GM23338 (cell line): ENCODE measurements around the gene SURF4. TPM values are rescaled to one million over a fixed set of nuclear protein-coding genes. Genes with fewer than 3 reads are reported as not detected.

ENCODE experiments used
- ATAC-seq: fragments of 200-7000 bp; cut with Tn5 transposase; 3 replicates; pipeline ENCODE4 v1.9.1; 2020
- DNase-seq: peaks from one replicate; pipeline ENCODE4 v3.0.0-alpha.2; 2015; ENCODE audit warnings: low spot score
- H2AFZ ChIP-seq: fragments of 200-600 bp; sonication (generic); 2 replicates; pipeline ENCODE4 v1.8.0; 2016; ENCODE audit warnings: antibody characterized with exemption, mild to moderate bottlenecking, moderate library complexity
- H3F3A ChIP-seq: fragments of 200-600 bp; sonication (generic); replicated peaks from 2 replicates; pipeline ENCODE4 v1.8.0; 2017; ENCODE audit warnings: antibody characterized with exemption, mixed run types, low read depth
- H3K27ac ChIP-seq: fragments of 200-600 bp; sonication (generic); 2 replicates; pipeline ENCODE4 v1.6.1; 2016; ENCODE audit warnings: low read depth
- H3K27me3 ChIP-seq: fragments of 200-600 bp; sonication (generic); 2 replicates; pipeline ENCODE4 v1.8.0; 2016; ENCODE audit warnings: mild to moderate bottlenecking, mixed run types, moderate library complexity; ENCODE audit not compliant: insufficient read depth
- H3K36me3 ChIP-seq: fragments of 200-600 bp; sonication (generic); 2 replicates; pipeline ENCODE4 v1.8.0; 2016; ENCODE audit warnings: mild to moderate bottlenecking; ENCODE audit not compliant: insufficient read depth
- H3K4me1 ChIP-seq: fragments of 200-600 bp; sonication (generic); 2 replicates; pipeline ENCODE4 v1.8.0; 2016; ENCODE audit warnings: mild to moderate bottlenecking, moderate library complexity; ENCODE audit not compliant: insufficient read depth
- H3K4me2 ChIP-seq: fragments of 200-600 bp; sonication (generic); 2 replicates; pipeline ENCODE4 v1.7.1; 2017; ENCODE audit warnings: mixed run types
- H3K4me3 ChIP-seq: fragments of 200-600 bp; sonication (generic); 2 replicates; pipeline ENCODE4 v1.6.1; 2016; ENCODE audit warnings: mixed run types
- H3K79me2 ChIP-seq: fragments of 200-600 bp; sonication (generic); replicated peaks from 2 replicates; pipeline ENCODE4 v1.8.0; 2017; ENCODE audit warnings: mild to moderate bottlenecking; ENCODE audit not compliant: insufficient read depth
- H3K9me2 ChIP-seq: fragments of 200-600 bp; sonication (generic); 2 replicates; pipeline ENCODE4 v1.8.0; 2017; ENCODE audit not compliant: insufficient read depth
- H4K20me1 ChIP-seq: fragments of 200-600 bp; sonication (generic); replicated peaks from 2 replicates; pipeline ENCODE4 v1.8.0; 2017; ENCODE audit warnings: mild to moderate bottlenecking; ENCODE audit not compliant: insufficient read depth
- H3K27ac Mint-ChIP-seq: 2 replicates; pipeline ENCODE4 v1.8.0; 2020; ENCODE audit warnings: inconsistent platforms, mild to moderate bottlenecking, moderate library complexity, mixed read lengths
- H3K27me3 Mint-ChIP-seq: 3 replicates; pipeline ENCODE4 v1.8.0; 2022; ENCODE audit warnings: low read depth, mild to moderate bottlenecking, moderate library complexity, mixed read lengths, inconsistent platforms; ENCODE audit not compliant: insufficient read depth, poor library complexity
- H3K36me3 Mint-ChIP-seq: 3 replicates; pipeline ENCODE4 v1.8.0; 2021; ENCODE audit warnings: low read depth, mild to moderate bottlenecking, inconsistent platforms, moderate library complexity, mixed read lengths
- H3K4me1 Mint-ChIP-seq: 3 replicates; pipeline ENCODE4 v1.8.0; 2020; ENCODE audit warnings: mild to moderate bottlenecking, inconsistent platforms, mixed read lengths
- H3K4me3 Mint-ChIP-seq: 3 replicates; pipeline ENCODE4 v1.8.0; 2021; ENCODE audit warnings: moderate library complexity, mild to moderate bottlenecking, inconsistent platforms, mixed read lengths
- H3K9me3 Mint-ChIP-seq: 3 replicates; pipeline ENCODE4 v1.8.0; 2020; ENCODE audit warnings: moderate library complexity, mild to moderate bottlenecking, inconsistent platforms, mixed read lengths
- CREB1 ChIP-seq: fragments of 250-450 bp; sonication (Bioruptor Pico); IDR thresholded peaks from 2 replicates; pipeline ENCODE4 v1.5.0; 2020; ENCODE audit warnings: low read depth, mild to moderate bottlenecking, moderate library complexity
- EZH2 ChIP-seq: fragments of 200-600 bp; sonication (generic); IDR thresholded peaks from one replicate; pipeline ENCODE4 v1.8.0; 2017; ENCODE audit warnings: antibody characterized with exemption, mild to moderate bottlenecking, low read depth; ENCODE audit not compliant: unreplicated experiment
- EZH2phosphoT487 ChIP-seq: fragments of 200-600 bp; sonication (generic); IDR thresholded peaks from one replicate; pipeline ENCODE4 v1.8.1; 2018; ENCODE audit warnings: antibody characterized with exemption; ENCODE audit not compliant: unreplicated experiment
- JUNB ChIP-seq: IDR thresholded peaks from one replicate; pipeline ENCODE4 v1.6.1; 2016; ENCODE audit warnings: antibody characterized with exemption; ENCODE audit not compliant: unreplicated experiment
- NANOG ChIP-seq: IDR thresholded peaks from 2 replicates; pipeline ENCODE4 v1.6.1; 2016; ENCODE audit warnings: antibody characterized with exemption, borderline replicate concordance
- STAT1 ChIP-seq: IDR thresholded peaks from one replicate; pipeline ENCODE4 v1.6.1; 2016; ENCODE audit warnings: antibody characterized with exemption; ENCODE audit not compliant: unreplicated experiment
- ZNF114 ChIP-seq: fragments of 250-450 bp; sonication (Bioruptor Pico); IDR thresholded peaks from 2 replicates; pipeline ENCODE4 v1.5.0; 2020; ENCODE audit warnings: mild to moderate bottlenecking, moderate library complexity
- polyA plus RNA-seq: library from polyadenylated mRNA; unstranded; fragments of >200 nt; fragmentation: Nextera tagmentation; extraction: Ambion mirVana; gene quantifications from 2 replicates; pipeline ENCODE4 v1.2.1, GENCODE V29; 2016
- total RNA-seq: library from RNA; depleted of rRNA; stranded (reverse); fragments of >200 nt; shearing (Covaris generic); gene quantifications from 2 replicates; pipeline ENCODE4 v1.2.3, GENCODE V29; 2014
- TF ChIP-seq, protein P1 (sequence below), 2 experiments: fragments of 200-600 bp in 1 of 2; sonication (generic) in 1 of 2; conservative IDR thresholded peaks; 2 replicates each; pipeline versions ENCODE4 v1.5.1 to v1.6.1; 2016 to 2017; ENCODE audit warnings: antibody characterized with exemption in 2 of 2, low read depth in 2 of 2, mild to moderate bottlenecking in 2 of 2, moderate library complexity in 1 of 2
- TF ChIP-seq, protein P2 (sequence below): fragments of 250-450 bp; sonication (Bioruptor Pico); IDR thresholded peaks from 2 replicates; pipeline ENCODE4 v1.5.0; 2020; ENCODE audit warnings: mild to moderate bottlenecking, moderate library complexity

Gene SURF4
- total and polyA plus RNA-seq, 2 experiments from 2014 or later, result 66.3 to 242 TPM

DNA sequence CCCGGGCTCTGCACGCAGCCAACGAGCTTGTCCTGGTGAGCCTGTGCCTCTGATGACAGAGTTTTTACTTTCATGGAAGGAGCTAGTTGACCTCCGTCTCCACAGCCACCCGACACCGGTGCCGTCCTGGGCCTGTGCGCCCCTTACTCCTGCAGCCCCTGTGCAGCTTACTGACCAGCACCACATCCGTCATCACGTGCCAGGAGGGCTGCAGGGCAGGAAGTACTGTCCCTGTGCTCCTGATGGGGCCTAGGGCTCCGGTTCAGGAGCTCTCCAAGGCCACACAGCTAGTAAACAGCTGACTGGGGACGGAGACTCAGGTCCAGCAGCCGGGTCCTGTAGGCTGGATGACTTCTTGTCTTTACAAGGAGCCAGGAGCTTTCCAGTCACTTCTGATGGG, 10.5 kb upstream of the SURF4 start (continued):
- TF ChIP-seq, protein P1, sequence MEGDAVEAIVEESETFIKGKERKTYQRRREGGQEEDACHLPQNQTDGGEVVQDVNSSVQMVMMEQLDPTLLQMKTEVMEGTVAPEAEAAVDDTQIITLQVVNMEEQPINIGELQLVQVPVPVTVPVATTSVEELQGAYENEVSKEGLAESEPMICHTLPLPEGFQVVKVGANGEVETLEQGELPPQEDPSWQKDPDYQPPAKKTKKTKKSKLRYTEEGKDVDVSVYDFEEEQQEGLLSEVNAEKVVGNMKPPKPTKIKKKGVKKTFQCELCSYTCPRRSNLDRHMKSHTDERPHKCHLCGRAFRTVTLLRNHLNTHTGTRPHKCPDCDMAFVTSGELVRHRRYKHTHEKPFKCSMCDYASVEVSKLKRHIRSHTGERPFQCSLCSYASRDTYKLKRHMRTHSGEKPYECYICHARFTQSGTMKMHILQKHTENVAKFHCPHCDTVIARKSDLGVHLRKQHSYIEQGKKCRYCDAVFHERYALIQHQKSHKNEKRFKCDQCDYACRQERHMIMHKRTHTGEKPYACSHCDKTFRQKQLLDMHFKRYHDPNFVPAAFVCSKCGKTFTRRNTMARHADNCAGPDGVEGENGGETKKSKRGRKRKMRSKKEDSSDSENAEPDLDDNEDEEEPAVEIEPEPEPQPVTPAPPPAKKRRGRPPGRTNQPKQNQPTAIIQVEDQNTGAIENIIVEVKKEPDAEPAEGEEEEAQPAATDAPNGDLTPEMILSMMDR (conservative IDR thresholded peaks at IDR 0.05; ENCODE audit: low read depth in 2 of 2), result no peak
- no peak for TF ChIP-seq STAT1
- TF ChIP-seq ZNF114 (CRISPR knock-in tag), result no peak

DNA sequence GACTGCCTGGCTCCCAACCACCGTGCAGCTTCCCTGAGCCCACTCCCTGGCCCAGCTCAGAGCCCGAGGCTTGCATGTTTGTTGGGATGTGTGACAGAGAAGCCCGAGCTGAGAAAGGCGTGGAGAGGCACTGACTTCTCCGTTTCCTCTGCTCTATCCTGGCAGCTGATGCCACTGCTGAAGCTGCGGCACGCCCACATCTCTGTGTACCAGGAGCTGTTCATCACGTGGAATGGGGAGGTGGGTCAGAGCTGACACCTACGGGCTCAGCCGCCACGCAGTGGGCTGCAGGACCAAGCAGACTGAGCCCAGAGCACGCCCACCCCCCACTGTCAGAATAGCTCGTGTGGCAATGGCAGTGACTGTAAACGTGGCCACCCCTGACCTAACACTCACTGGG, 9.6 kb upstream of the SURF4 start:
- no peaks in the 10 kb centered on the region for H3F3A ChIP-seq
- no peaks in the 10 kb centered on the region for H4K20me1 ChIP-seq
- ATAC-seq, result no peak
- no peaks in the 10 kb centered on the region for H3K4me1 Mint-ChIP-seq
- no peak overlapping the region for H2AFZ ChIP-seq
- H3K36me3 Mint-ChIP-seq, result no peaks in the 10 kb centered on the region
- no peak for DNase-seq
- H3K4me2 ChIP-seq, result no peak overlapping the region
- H3K9me2 ChIP-seq, result peaks cover 11% of the 10 kb centered on the region; the same call in 1 of the 2 replicates
- no peak overlapping the region for H3K4me3 ChIP-seq
- H3K27me3 Mint-ChIP-seq, result peaks cover 9% of the 10 kb centered on the region
- H3K27ac Mint-ChIP-seq, result no peak overlapping the region
- H3K9me3 Mint-ChIP-seq, result peaks cover 8% of the 10 kb centered on the region
- H3K27ac ChIP-seq, result no peak overlapping the region
- H3K4me1 ChIP-seq, result no peaks in the 10 kb centered on the region
- H3K4me3 Mint-ChIP-seq, result no peak overlapping the region
- H3K79me2 ChIP-seq, result no peaks in the 10 kb centered on the region
- TF ChIP-seq STAT1 (no peak), JUNB (no peak), CREB1 (no peak)
- H3K27me3 ChIP-seq, result no peaks in the 10 kb centered on the region
- H3K36me3 ChIP-seq, result no peaks in the 10 kb centered on the region

DNA sequence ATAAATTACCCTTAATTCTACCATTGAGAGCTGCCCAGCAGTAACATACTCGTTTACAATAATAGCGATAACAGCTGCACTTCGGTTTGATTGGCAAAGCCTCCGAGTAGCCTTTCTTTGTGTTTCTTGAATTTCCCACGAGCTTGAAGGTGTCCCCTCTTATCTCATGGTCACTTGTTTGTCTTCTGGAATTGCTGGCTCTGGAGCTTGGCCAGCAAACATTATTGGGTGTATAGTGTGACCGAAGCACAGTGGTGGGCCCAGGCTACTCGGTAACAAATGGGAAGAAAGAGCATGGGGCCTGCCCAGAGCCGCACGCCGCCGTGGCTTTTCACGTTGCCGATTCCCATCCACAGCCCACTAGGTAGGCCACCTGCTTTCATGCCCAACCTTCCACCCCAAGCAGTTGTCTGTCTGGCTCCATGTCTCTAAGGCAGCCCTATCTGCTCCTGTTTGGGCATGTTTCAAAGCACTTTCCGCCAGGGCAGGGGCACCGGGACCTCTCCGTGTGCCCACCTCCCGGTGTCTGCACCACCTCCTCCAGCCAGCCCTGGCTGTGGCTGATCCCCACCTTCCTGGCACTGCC, 9.0 kb upstream of the SURF4 start:
- Histone ChIP-seq H3K4me1 (no peaks in the 10 kb centered on the region), H4K20me1 (no peaks in the 10 kb centered on the region), H3K27ac (no peak overlapping the region), H3F3A (no peaks in the 10 kb centered on the region), H3K79me2 (no peaks in the 10 kb centered on the region), H3K9me2 (peaks cover 11% of the 10 kb centered on the region; the same call in 1 of the 2 replicates), H3K4me3 (no peak overlapping the region), H2AFZ (no peak overlapping the region), H3K36me3 (no peaks in the 10 kb centered on the region), H3K4me2 (no peak overlapping the region), H3K27me3 (no peaks in the 10 kb centered on the region)
- Mint-ChIP-seq H3K36me3 (no peaks in the 10 kb centered on the region), H3K27me3 (peaks cover 7% of the 10 kb centered on the region), H3K4me3 (no peak overlapping the region), H3K9me3 (peaks cover 2% of the 10 kb centered on the region), H3K4me1 (no peaks in the 10 kb centered on the region), H3K27ac (no peak overlapping the region)
- ATAC-seq (no peak), DNase-seq (no peak)
- TF ChIP-seq ZNF114 (CRISPR knock-in tag) (no peak), NANOG (no peak), EZH2phosphoT487 (no peak), EZH2 (no peak)
- TF ChIP-seq, protein P2, sequence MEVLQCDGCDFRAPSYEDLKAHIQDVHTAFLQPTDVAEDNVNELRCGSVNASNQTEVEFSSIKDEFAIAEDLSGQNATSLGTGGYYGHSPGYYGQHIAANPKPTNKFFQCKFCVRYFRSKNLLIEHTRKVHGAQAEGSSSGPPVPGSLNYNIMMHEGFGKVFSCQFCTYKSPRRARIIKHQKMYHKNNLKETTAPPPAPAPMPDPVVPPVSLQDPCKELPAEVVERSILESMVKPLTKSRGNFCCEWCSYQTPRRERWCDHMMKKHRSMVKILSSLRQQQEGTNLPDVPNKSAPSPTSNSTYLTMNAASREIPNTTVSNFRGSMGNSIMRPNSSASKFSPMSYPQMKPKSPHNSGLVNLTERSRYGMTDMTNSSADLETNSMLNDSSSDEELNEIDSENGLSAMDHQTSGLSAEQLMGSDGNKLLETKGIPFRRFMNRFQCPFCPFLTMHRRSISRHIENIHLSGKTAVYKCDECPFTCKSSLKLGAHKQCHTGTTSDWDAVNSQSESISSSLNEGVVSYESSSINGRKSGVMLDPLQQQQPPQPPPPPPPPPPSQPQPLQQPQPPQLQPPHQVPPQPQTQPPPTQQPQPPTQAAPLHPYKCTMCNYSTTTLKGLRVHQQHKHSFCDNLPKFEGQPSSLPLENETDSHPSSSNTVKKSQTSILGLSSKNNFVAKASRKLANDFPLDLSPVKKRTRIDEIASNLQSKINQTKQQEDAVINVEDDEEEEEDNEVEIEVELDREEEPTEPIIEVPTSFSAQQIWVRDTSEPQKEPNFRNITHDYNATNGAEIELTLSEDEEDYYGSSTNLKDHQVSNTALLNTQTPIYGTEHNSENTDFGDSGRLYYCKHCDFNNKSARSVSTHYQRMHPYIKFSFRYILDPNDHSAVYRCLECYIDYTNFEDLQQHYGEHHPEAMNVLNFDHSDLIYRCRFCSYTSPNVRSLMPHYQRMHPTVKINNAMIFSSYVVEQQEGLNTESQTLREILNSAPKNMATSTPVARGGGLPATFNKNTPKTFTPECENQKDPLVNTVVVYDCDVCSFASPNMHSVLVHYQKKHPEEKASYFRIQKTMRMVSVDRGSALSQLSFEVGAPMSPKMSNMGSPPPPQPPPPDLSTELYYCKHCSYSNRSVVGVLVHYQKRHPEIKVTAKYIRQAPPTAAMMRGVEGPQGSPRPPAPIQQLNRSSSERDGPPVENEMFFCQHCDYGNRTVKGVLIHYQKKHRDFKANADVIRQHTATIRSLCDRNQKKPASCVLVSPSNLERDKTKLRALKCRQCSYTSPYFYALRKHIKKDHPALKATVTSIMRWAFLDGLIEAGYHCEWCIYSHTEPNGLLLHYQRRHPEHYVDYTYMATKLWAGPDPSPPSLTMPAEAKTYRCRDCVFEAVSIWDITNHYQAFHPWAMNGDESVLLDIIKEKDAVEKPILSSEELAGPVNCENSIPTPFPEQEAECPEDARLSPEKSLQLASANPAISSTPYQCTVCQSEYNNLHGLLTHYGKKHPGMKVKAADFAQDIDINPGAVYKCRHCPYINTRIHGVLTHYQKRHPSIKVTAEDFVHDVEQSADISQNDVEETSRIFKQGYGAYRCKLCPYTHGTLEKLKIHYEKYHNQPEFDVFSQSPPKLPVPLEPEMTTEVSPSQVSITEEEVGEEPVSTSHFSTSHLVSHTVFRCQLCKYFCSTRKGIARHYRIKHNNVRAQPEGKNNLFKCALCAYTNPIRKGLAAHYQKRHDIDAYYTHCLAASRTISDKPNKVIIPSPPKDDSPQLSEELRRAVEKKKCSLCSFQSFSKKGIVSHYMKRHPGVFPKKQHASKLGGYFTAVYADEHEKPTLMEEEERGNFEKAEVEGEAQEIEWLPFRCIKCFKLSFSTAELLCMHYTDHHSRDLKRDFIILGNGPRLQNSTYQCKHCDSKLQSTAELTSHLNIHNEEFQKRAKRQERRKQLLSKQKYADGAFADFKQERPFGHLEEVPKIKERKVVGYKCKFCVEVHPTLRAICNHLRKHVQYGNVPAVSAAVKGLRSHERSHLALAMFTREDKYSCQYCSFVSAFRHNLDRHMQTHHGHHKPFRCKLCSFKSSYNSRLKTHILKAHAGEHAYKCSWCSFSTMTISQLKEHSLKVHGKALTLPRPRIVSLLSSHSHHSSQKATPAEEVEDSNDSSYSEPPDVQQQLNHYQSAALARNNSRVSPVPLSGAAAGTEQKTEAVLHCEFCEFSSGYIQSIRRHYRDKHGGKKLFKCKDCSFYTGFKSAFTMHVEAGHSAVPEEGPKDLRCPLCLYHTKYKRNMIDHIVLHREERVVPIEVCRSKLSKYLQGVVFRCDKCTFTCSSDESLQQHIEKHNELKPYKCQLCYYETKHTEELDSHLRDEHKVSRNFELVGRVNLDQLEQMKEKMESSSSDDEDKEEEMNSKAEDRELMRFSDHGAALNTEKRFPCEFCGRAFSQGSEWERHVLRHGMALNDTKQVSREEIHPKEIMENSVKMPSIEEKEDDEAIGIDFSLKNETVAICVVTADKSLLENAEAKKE (CRISPR knock-in tag), result no peak
